SK-N-SH treated with all-trans-retinoic acid at 6 μM for 48 hours (cell line): ENCODE measurements around the gene HLTF.

Experiments used
- CSDC2 ChIP-seq: fragments of 250-450 bp; sonication (Bioruptor Pico); IDR thresholded peaks from 2 replicates; pipeline ENCODE4 v1.5.0; 2020; ENCODE audit warnings: mild to moderate bottlenecking, moderate library complexity
- TCF4 ChIP-seq: fragments of 250-450 bp; sonication (Bioruptor Pico); IDR thresholded peaks from 2 replicates; pipeline ENCODE4 v1.8.0; 2021; ENCODE audit warnings: mild to moderate bottlenecking, moderate library complexity, borderline replicate concordance
- ZFP3 ChIP-seq: fragments of 250-450 bp; sonication (Bioruptor Pico); IDR thresholded peaks from 2 replicates; pipeline ENCODE4 v1.5.0; 2020; ENCODE audit warnings: mild to moderate bottlenecking, moderate library complexity
- ZFP30 ChIP-seq: fragments of 450-650 bp; formaldehyde crosslinking; IDR thresholded peaks from 2 replicates; pipeline ENCODE4 v1.5.0; 2022; ENCODE audit warnings: mild to moderate bottlenecking, moderate library complexity
- ZNF565 ChIP-seq: fragments of 450-650 bp; formaldehyde crosslinking; conservative IDR thresholded peaks from 2 replicates; pipeline ENCODE4 v1.5.0; 2020; ENCODE audit warnings: low read depth, mild to moderate bottlenecking, moderate library complexity
- TF ChIP-seq, protein P1 (sequence below): fragments of 250-450 bp; sonication (Bioruptor Pico); IDR thresholded peaks from 2 replicates; pipeline ENCODE4 v1.8.0; 2020; ENCODE audit warnings: mild to moderate bottlenecking, moderate library complexity, borderline replicate concordance
- TF ChIP-seq, protein P2 (sequence below): fragments of 250-450 bp; sonication (Bioruptor Pico); IDR thresholded peaks from 2 replicates; pipeline ENCODE4 v1.5.1; 2021; ENCODE audit warnings: mild to moderate bottlenecking, moderate library complexity

DNA sequence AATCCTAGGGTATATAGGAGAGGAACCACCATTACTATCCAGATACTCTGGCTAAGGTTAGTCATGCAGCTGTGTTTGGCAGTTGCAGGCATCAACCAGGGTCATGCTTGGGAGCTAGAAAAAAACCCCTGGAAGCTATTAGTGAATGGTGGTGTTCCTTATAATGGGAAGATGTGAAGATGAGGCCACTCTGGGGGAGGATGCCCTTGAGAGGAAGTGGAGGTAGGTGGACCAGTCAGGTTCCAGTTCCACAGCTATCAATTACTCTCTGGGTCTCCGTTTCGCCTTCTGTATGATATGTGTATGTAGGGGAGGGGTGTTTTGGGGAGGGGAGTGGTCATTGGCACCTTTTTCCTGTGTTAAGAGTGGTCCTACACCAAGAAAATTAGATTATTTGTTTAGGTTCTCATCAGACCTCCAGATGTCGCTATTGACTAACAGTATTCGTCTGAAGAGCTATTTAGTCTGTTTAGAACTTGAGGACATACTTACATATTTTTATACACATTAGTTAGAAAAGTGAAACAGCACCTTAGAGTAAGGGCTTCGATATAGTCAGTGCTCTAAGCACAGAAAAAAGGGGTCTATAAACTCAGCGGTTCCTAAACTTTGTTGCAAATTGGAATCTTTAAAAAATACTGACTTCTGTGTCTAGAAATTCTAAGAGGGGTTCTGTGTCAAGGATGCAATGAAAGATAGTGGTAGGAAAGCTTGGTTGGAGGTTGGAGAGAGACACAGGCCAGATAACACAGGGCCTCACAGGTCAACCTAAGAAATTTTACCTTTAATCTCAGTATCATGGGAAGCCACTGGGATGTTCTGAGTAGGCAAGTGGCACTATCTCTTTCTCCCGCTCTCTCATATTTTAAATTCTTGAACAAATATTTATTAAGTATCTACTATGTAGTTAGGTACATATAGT, 34.0 kb upstream of the HLTF start:
- no peak for TF ChIP-seq ZNF565 (CRISPR knock-in tag)
- TF ChIP-seq ZFP3: no peak
- TF ChIP-seq TCF4 (CRISPR knock-in tag): no peak
- TF ChIP-seq CSDC2: no peak
- TF ChIP-seq, protein P1, sequence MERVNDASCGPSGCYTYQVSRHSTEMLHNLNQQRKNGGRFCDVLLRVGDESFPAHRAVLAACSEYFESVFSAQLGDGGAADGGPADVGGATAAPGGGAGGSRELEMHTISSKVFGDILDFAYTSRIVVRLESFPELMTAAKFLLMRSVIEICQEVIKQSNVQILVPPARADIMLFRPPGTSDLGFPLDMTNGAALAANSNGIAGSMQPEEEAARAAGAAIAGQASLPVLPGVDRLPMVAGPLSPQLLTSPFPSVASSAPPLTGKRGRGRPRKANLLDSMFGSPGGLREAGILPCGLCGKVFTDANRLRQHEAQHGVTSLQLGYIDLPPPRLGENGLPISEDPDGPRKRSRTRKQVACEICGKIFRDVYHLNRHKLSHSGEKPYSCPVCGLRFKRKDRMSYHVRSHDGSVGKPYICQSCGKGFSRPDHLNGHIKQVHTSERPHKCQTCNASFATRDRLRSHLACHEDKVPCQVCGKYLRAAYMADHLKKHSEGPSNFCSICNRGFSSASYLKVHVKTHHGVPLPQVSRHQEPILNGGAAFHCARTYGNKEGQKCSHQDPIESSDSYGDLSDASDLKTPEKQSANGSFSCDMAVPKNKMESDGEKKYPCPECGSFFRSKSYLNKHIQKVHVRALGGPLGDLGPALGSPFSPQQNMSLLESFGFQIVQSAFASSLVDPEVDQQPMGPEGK: no peak
- TF ChIP-seq, protein P2, sequence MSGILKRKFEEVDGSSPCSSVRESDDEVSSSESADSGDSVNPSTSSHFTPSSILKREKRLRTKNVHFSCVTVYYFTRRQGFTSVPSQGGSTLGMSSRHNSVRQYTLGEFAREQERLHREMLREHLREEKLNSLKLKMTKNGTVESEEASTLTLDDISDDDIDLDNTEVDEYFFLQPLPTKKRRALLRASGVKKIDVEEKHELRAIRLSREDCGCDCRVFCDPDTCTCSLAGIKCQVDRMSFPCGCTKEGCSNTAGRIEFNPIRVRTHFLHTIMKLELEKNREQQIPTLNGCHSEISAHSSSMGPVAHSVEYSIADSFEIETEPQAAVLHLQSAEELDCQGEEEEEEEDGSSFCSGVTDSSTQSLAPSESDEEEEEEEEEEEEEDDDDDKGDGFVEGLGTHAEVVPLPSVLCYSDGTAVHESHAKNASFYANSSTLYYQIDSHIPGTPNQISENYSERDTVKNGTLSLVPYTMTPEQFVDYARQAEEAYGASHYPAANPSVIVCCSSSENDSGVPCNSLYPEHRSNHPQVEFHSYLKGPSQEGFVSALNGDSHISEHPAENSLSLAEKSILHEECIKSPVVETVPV (CRISPR knock-in tag): no peak
- TF ChIP-seq ZFP30 (CRISPR knock-in tag): no peak
